Vagina (tissue), 2 donors: ENCODE results near the gene ARVCF. TPM values are rescaled to one million over a fixed set of nuclear protein-coding genes. Genes with fewer than 3 reads are reported as not detected.

Experiments used
- DNase-seq, 2 donors: peaks; one replicate each; pipeline ENCODE4 v3.0.0-alpha.2; 2017; ENCODE audit errors: extremely low spot score in 2 of 2
- H3K27ac ChIP-seq: fragments of 200-600 bp; sonication (generic); one replicate; pipeline ENCODE4 v1.5.1; 2019
- H3K27me3 ChIP-seq: fragments of 200-600 bp; sonication (generic); one replicate; pipeline ENCODE4 v1.5.1; 2019
- H3K36me3 ChIP-seq, 2 donors: fragments of 200-600 bp; sonication (generic); one replicate each; pipeline ENCODE4 v1.5.1; 2017 to 2019
- H3K4me1 ChIP-seq: fragments of 200-600 bp; sonication (generic); one replicate; pipeline ENCODE4 v1.5.1; 2019
- H3K4me3 ChIP-seq, 2 donors: fragments of 200-600 bp; sonication (generic); 1 replicate in 1 of 2; 2 replicates in 1 of 2; pipeline ENCODE4 v1.5.1; 2016 to 2019
- H3K9me3 ChIP-seq: fragments of 200-600 bp; sonication (generic); one replicate; pipeline ENCODE4 v1.5.1; 2019
- CTCF ChIP-seq, 3 experiments: fragments of 450-650 bp in 2 of 3; fragments of 200-600 bp in 1 of 3; sonication (generic) in 1 of 3; IDR thresholded peaks; one replicate each; pipeline ENCODE4 v1.5.1; 2017 to 2019; ENCODE audit warnings: antibody characterized with exemption in 3 of 3, mild to moderate bottlenecking in 2 of 3, moderate library complexity in 2 of 3
- POLR2A ChIP-seq, 2 donors: fragments of 450-650 bp; IDR thresholded peaks; one replicate each; pipeline ENCODE4 v1.6.1; 2017; ENCODE audit warnings: antibody characterized with exemption in 2 of 2, mild to moderate bottlenecking in 2 of 2, moderate library complexity in 2 of 2
- POLR2AphosphoS5 ChIP-seq, 2 donors: sonication (generic); formaldehyde crosslinking; IDR thresholded peaks; one replicate each; pipeline ENCODE4 v1.9.0; 2017; ENCODE audit warnings: antibody characterized with exemption in 2 of 2, mild to moderate bottlenecking in 2 of 2, low read depth in 1 of 2; ENCODE audit not compliant: insufficient read depth in 1 of 2
- intact Hi-C: fragments of 100-400 bp; cut with DNase I; formaldehyde crosslinking; loops from one replicate; pipeline ENCODE4 v1.15.1; 2023
- total RNA-seq: library from RNA; depleted of rRNA; stranded (reverse); fragments of >200 nt; gene quantifications from one replicate; pipeline ENCODE4 v1.2.3, GENCODE V29; 2016

The ARVCF gene
- total RNA-seq, 1 donor from 2014 or later = 10.8 TPM

GRCh38 chr22:19988331-19988808, 28.3 kb downstream of the ARVCF start:
- no peak for TF ChIP-seq POLR2AphosphoS5 (IDR thresholded peaks at IDR 0.05; ENCODE audit: insufficient read depth in 1 of 2, low read depth in 1 of 2)
- no peak for TF ChIP-seq CTCF (IDR thresholded peaks at IDR 0.05)
- no peak for TF ChIP-seq POLR2A (IDR thresholded peaks at IDR 0.05)
- intact Hi-C loops = no loop called here
- Histone ChIP-seq H3K27ac (no peak overlapping the region), H3K9me3 (no peaks in the 10 kb centered on the region), H3K4me1 (peaks cover 32% of the 10 kb centered on the region), H3K4me3 (no peak overlapping the region), H3K36me3 (no peaks in the 10 kb centered on the region), H3K27me3 (no peaks in the 10 kb centered on the region)
- DNase-seq = no peak

GRCh38 chr22:19987394-19988306, 29.0 kb downstream of the ARVCF start:
- TF ChIP-seq POLR2A (IDR thresholded peaks at IDR 0.05) (no peak), POLR2AphosphoS5 (IDR thresholded peaks at IDR 0.05; ENCODE audit: insufficient read depth in 1 of 2, low read depth in 1 of 2) (no peak)
- no peak for DNase-seq
- H3K36me3 ChIP-seq = no peaks in the 10 kb centered on the region
- intact Hi-C loops = no loop called here
- H3K4me1 ChIP-seq = peaks cover 32% of the 10 kb centered on the region
- peak overlapping the region; percentile 62 for H3K27ac ChIP-seq
- H3K9me3 ChIP-seq = no peaks in the 10 kb centered on the region
- H3K4me3 ChIP-seq = peak overlapping the region; percentile 57
- no peaks in the 10 kb centered on the region for H3K27me3 ChIP-seq

GRCh38 chr22:19986410-19987341, 29.9 kb downstream of the ARVCF start:
- intact Hi-C loops = no loop called here
- Histone ChIP-seq H3K4me1 (peaks cover 32% of the 10 kb centered on the region), H3K36me3 (no peaks in the 10 kb centered on the region), H3K27me3 (no peaks in the 10 kb centered on the region), H3K27ac (peak overlapping the region; percentile 62), H3K9me3 (no peaks in the 10 kb centered on the region), H3K4me3 (peak overlapping the region; percentile 57)
- TF ChIP-seq POLR2AphosphoS5 (IDR thresholded peaks at IDR 0.05; ENCODE audit: insufficient read depth in 1 of 2, low read depth in 1 of 2) (peak in 1 of 2 donors; percentile 36), POLR2A (IDR thresholded peaks at IDR 0.05) (peak in 1 of 2 donors; percentile 40), CTCF (IDR thresholded peaks at IDR 0.05) (no peak)
- DNase-seq = no peak

- Histone ChIP-seq H3K27me3 (no peaks in the 10 kb centered on the region), H3K4me1 (peaks cover 32% of the 10 kb centered on the region), H3K4me3 (peak overlapping the region; percentile 57), H3K27ac (peak overlapping the region; percentile 62), H3K36me3 (peaks cover 0 to 6% of the 10 kb centered on the region in 2 donors), H3K9me3 (no peaks in the 10 kb centered on the region)
- intact Hi-C loops = no loop called here
- TF ChIP-seq POLR2AphosphoS5 (IDR thresholded peaks at IDR 0.05; ENCODE audit: insufficient read depth in 1 of 2, low read depth in 1 of 2) = no peak
- TF ChIP-seq POLR2A (IDR thresholded peaks at IDR 0.05) = no peak
- no peak for TF ChIP-seq CTCF (IDR thresholded peaks at IDR 0.05)
- no peak for DNase-seq
Measured at GRCh38 chr22:19986011-19986409, 30.6 kb downstream of the ARVCF start.
